OCI-LY7 (cell line): ENCODE measurements around the gene SYNGAP1. TPM values are rescaled to one million over a fixed set of nuclear protein-coding genes. Genes with fewer than 3 reads are reported as not detected.

ENCODE experiments used
- BruUV-seq: library from RNA; stranded (reverse); fragments of 400-500 nt; replicated peaks from 2 replicates; lab custom pipeline; 2021; lab: Mats Ljungman, UMichigan
- CTCF ChIA-PET: fragments of 300-600 bp; sonication (Branson Sonifier 250); formaldehyde crosslinking; loops from one replicate; lab custom pipeline; 2022; ENCODE audit warnings: antibody characterized with exemption; ENCODE audit not compliant: unreplicated experiment; lab: Charles Lee
- POLR2A ChIA-PET: fragments of 300-600 bp; sonication (Branson Sonifier 250); formaldehyde crosslinking; loops from one replicate; lab custom pipeline; 2022; ENCODE audit warnings: antibody characterized with exemption; lab: Charles Lee
- DNase-seq: peaks from one replicate; pipeline ENCODE4 v3.0.0-alpha.2; 2015; ENCODE audit warnings: low spot score
- H2AFZ ChIP-seq: fragments of 200-600 bp; sonication (generic), shearing (Covaris generic); 2 replicates; pipeline ENCODE4 v1.6.1; 2014; ENCODE audit warnings: mild to moderate bottlenecking, antibody characterized with exemption, low read length, moderate library complexity
- H3K27ac ChIP-seq: fragments of 200-600 bp; sonication (generic); 2 replicates; pipeline ENCODE4 v1.5.1; 2014; ENCODE audit warnings: mixed run types, low read depth, mild to moderate bottlenecking, moderate library complexity, low read length, inconsistent platforms; ENCODE audit not compliant: poor library complexity, severe bottlenecking
- H3K36me3 ChIP-seq: fragments of 200-600 bp; sonication (generic); 2 replicates; pipeline ENCODE4 v1.6.1; 2014; ENCODE audit warnings: mild to moderate bottlenecking, antibody characterized with exemption, low read length, moderate library complexity, mixed read lengths; ENCODE audit not compliant: insufficient read depth
- H3K4me1 ChIP-seq: fragments of 200-600 bp; sonication (generic); 2 replicates; pipeline ENCODE4 v1.5.1; 2014; ENCODE audit warnings: mild to moderate bottlenecking, low read length; ENCODE audit not compliant: insufficient read depth, poor library complexity, severe bottlenecking
- H3K4me2 ChIP-seq: fragments of 200-600 bp; sonication (generic); 2 replicates; pipeline ENCODE4 v1.6.1; 2014; ENCODE audit warnings: mild to moderate bottlenecking, low read length
- H3K4me3 ChIP-seq: fragments of 200-600 bp; sonication (generic); 2 replicates; pipeline ENCODE4 v1.5.1; 2014; ENCODE audit warnings: mild to moderate bottlenecking, low read depth, low read length; ENCODE audit not compliant: poor library complexity, severe bottlenecking
- H3K79me2 ChIP-seq: fragments of 200-600 bp; sonication (generic); 2 replicates; pipeline ENCODE4 v1.6.1; 2016; ENCODE audit warnings: low read depth, mild to moderate bottlenecking, low read length, moderate library complexity, mixed read lengths; ENCODE audit not compliant: insufficient read depth
- H3K9me2 ChIP-seq: fragments of 200-600 bp; sonication (generic); 2 replicates; pipeline ENCODE4 v1.6.1; 2016; ENCODE audit warnings: mild to moderate bottlenecking, low read length, mixed read lengths; ENCODE audit not compliant: insufficient read depth
- H3K9me3 ChIP-seq: fragments of 200-600 bp; sonication (generic); 2 replicates; pipeline ENCODE4 v1.6.1; 2014; ENCODE audit warnings: mild to moderate bottlenecking, mixed run types, low read length, mixed read lengths
- H4K20me1 ChIP-seq: fragments of 200-600 bp; sonication (generic); 2 replicates; pipeline ENCODE4 v1.6.1; 2014; ENCODE audit warnings: mild to moderate bottlenecking, antibody characterized with exemption, low read length, moderate library complexity, mixed read lengths; ENCODE audit not compliant: insufficient read depth
- EZH2phosphoT487 ChIP-seq: fragments of 200-600 bp; sonication (generic); IDR thresholded peaks from 2 replicates; pipeline ENCODE4 v1.6.1; 2018; ENCODE audit warnings: low read depth, borderline replicate concordance, mild to moderate bottlenecking, mixed run types, antibody characterized with exemption, low read length, moderate library complexity, mixed read lengths
- intact Hi-C: fragments of 100-400 bp; cut with micrococcal nuclease; formaldehyde crosslinking; loops from one replicate; pipeline ENCODE4 v1.10.0; 2022; ENCODE audit not compliant: unreplicated experiment
- total RNA-seq, 2 experiments: library from RNA; depleted of rRNA in 1 of 2; stranded (reverse); fragments of >200 nt in 1 of 2; shearing (Covaris generic) in 1 of 2; gene quantifications; 2 replicates each; pipeline ENCODE4 v1.2.3, GENCODE V29; 2014 to 2022
- TF ChIP-seq, protein P1 (sequence below): fragments of 200-600 bp; sonication (generic); conservative IDR thresholded peaks from 2 replicates; pipeline ENCODE4 v1.5.1; 2014; ENCODE audit warnings: mild to moderate bottlenecking, antibody characterized with exemption, low read length, moderate library complexity, mixed read lengths

SYNGAP1 gene
- total RNA-seq, 2 experiments from 2014 or later, result 5.6 to 30.7 TPM

DNA sequence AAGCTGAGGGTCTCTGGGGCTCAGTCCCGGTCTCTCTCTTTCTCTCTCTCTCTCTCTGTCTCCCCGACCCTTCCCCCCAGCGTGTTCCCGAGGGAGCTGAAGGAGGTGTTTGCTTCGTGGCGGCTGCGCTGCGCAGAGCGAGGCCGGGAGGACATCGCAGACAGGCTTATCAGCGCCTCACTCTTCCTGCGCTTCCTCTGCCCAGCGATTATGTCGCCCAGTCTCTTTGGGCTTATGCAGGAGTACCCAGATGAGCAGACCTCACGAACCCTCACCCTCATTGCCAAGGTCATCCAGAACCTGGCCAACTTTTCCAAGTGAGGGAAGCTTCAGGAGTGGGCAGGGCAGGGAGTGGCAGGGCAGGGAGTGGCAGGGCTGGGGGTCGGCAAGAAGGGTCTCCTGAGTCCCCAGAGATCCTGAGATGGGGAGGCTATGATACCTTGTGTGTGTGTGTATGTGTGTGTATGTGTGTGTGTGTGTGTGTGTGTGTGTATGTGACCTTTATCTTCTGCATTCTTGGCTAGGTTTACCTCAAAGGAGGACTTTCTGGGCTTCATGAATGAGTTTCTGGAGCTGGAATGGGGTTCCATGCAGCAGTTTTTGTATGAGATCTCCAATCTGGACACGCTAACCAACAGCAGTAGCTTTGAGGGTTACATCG is 20.9 kb downstream of the SYNGAP1 start:
- Histone ChIP-seq H3K4me1 (no peaks in the 10 kb centered on the region), H3K79me2 (no peaks in the 10 kb centered on the region), H3K4me3 (no peak overlapping the region), H3K36me3 (peaks cover 82% of the 10 kb centered on the region), H3K4me2 (no peak overlapping the region), H3K9me3 (no peaks in the 10 kb centered on the region), H4K20me1 (no peaks in the 10 kb centered on the region), H3K9me2 (no peaks in the 10 kb centered on the region), H3K27ac (no peak overlapping the region), H2AFZ (no peak overlapping the region)
- TF ChIP-seq, protein P1, sequence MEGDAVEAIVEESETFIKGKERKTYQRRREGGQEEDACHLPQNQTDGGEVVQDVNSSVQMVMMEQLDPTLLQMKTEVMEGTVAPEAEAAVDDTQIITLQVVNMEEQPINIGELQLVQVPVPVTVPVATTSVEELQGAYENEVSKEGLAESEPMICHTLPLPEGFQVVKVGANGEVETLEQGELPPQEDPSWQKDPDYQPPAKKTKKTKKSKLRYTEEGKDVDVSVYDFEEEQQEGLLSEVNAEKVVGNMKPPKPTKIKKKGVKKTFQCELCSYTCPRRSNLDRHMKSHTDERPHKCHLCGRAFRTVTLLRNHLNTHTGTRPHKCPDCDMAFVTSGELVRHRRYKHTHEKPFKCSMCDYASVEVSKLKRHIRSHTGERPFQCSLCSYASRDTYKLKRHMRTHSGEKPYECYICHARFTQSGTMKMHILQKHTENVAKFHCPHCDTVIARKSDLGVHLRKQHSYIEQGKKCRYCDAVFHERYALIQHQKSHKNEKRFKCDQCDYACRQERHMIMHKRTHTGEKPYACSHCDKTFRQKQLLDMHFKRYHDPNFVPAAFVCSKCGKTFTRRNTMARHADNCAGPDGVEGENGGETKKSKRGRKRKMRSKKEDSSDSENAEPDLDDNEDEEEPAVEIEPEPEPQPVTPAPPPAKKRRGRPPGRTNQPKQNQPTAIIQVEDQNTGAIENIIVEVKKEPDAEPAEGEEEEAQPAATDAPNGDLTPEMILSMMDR, result no peak
- no peak for TF ChIP-seq EZH2phosphoT487
- POLR2A ChIA-PET, result no interaction called here
- BruUV-seq, result TSS peak; percentile 47
- intact Hi-C loops, result no loop called here
- DNase-seq, result no peak
- CTCF ChIA-PET, result no interaction called here

- no peaks in the 10 kb centered on the region for H4K20me1 ChIP-seq
- H3K4me3 ChIP-seq, result no peak overlapping the region
- CTCF ChIA-PET, result no interaction called here
- DNase-seq, result no peak
- no peaks in the 10 kb centered on the region for H3K9me2 ChIP-seq
- no peak for TF ChIP-seq EZH2phosphoT487
- TF ChIP-seq, protein P1, result no peak
- no peaks in the 10 kb centered on the region for H3K79me2 ChIP-seq
- intact Hi-C loops, result no loop called here
- peaks cover 82% of the 10 kb centered on the region for H3K36me3 ChIP-seq
- H3K9me3 ChIP-seq, result no peaks in the 10 kb centered on the region
- H3K27ac ChIP-seq, result no peak overlapping the region
- no peaks in the 10 kb centered on the region for H3K4me1 ChIP-seq
- H3K4me2 ChIP-seq, result no peak overlapping the region
- BruUV-seq, result no TSS peak
- POLR2A ChIA-PET, result no interaction called here
- H2AFZ ChIP-seq, result no peak overlapping the region
Observed at GRCh38 chr6:33441457-33441856, 21.6 kb downstream of the SYNGAP1 start.

GRCh38 chr6:33442283-33442682 is 22.4 kb downstream of the SYNGAP1 start:
- no peaks in the 10 kb centered on the region for H4K20me1 ChIP-seq
- ChIA-PET CTCF (no interaction called here), POLR2A (no interaction called here)
- no peaks in the 10 kb centered on the region for H3K9me2 ChIP-seq
- no peak for DNase-seq
- no peak overlapping the region for H3K27ac ChIP-seq
- no peak overlapping the region for H2AFZ ChIP-seq
- H3K4me2 ChIP-seq, result no peak overlapping the region
- no peaks in the 10 kb centered on the region for H3K79me2 ChIP-seq
- TF ChIP-seq, protein P1, result no peak
- TF ChIP-seq EZH2phosphoT487, result no peak
- no peaks in the 10 kb centered on the region for H3K4me1 ChIP-seq
- intact Hi-C loops, result no loop called here
- no peaks in the 10 kb centered on the region for H3K9me3 ChIP-seq
- no peak overlapping the region for H3K4me3 ChIP-seq
- peaks cover 82% of the 10 kb centered on the region for H3K36me3 ChIP-seq
- BruUV-seq, result no TSS peak
